ENCODE data around the gene UBE3B.

UBE3B gene

GRCh38 chr12:109529691-109530640 is 52.5 kb downstream of the UBE3B start:
- DNase-seq (ENCODE audit: low read depth): no peak

- DNase-seq (ENCODE audit: low read depth): no peak
Observed at GRCh38 chr12:109531411-109531810, 54.0 kb downstream of the UBE3B start.

GRCh38 chr12:109532721-109533486 is 55.5 kb downstream of the UBE3B start:
- no peak for DNase-seq (ENCODE audit: low read depth)

GRCh38 chr12:109533487-109533740 is 56.0 kb downstream of the UBE3B start:
- no peak for DNase-seq (ENCODE audit: low read depth)

- DNase-seq (ENCODE audit: low read depth): no peak
Observed at GRCh38 chr12:109534456-109534855, 57.0 kb downstream of the UBE3B start.

GRCh38 chr12:109535231-109535862 is 57.9 kb downstream of the UBE3B start:
- no peak for DNase-seq (ENCODE audit: low read depth)

- no peak for DNase-seq (ENCODE audit: low read depth)
Observed at GRCh38 chr12:109535863-109536250, 58.4 kb downstream of the UBE3B start.

- DNase-seq (ENCODE audit: low read depth): no peak
Observed at GRCh38 chr12:109537136-109537535, 59.7 kb downstream of the UBE3B start.

GRCh38 chr12:109538191-109538863 is 60.9 kb downstream of the UBE3B start:
- DNase-seq (ENCODE audit: low read depth): no peak

- no peak for DNase-seq (ENCODE audit: low read depth)
Observed at GRCh38 chr12:109539508-109539907, 62.1 kb downstream of the UBE3B start.

- no peak for DNase-seq (ENCODE audit: low read depth)
Observed at GRCh38 chr12:109540526-109541412, 63.3 kb downstream of the UBE3B start.

GRCh38 chr12:109541413-109541726 is 63.9 kb downstream of the UBE3B start:
- DNase-seq (ENCODE audit: low read depth): no peak

GRCh38 chr12:109542014-109542413 is 64.6 kb downstream of the UBE3B start:
- no peak for DNase-seq (ENCODE audit: low read depth)

- no peak for DNase-seq (ENCODE audit: low read depth)
Observed at GRCh38 chr12:109542876-109543275, 65.4 kb downstream of the UBE3B start.

- DNase-seq (ENCODE audit: low read depth): no peak
Observed at GRCh38 chr12:109544955-109545531, 67.6 kb downstream of the UBE3B start.

GRCh38 chr12:109545826-109546225 is 68.4 kb downstream of the UBE3B start:
- no peak for DNase-seq (ENCODE audit: low read depth)

GRCh38 chr12:109547286-109547685 is 69.9 kb downstream of the UBE3B start:
- DNase-seq (ENCODE audit: low read depth): no peak

GRCh38 chr12:109548258-109548657 is 70.8 kb downstream of the UBE3B start:
- DNase-seq (ENCODE audit: low read depth): no peak

- no peak for DNase-seq (ENCODE audit: low read depth)
Observed at GRCh38 chr12:109549613-109550270, 72.3 kb downstream of the UBE3B start.

- DNase-seq (ENCODE audit: low read depth): no peak
Observed at GRCh38 chr12:109550281-109550680, 72.8 kb downstream of the UBE3B start.

- no peak for DNase-seq (ENCODE audit: low read depth)
Observed at GRCh38 chr12:109551108-109551507, 73.7 kb downstream of the UBE3B start.

Data from activated gamma-delta T cell treated with anti-CD3 and anti-CD28 coated beads, Interleukin-2, amount 50 U/mL, for 16 hours (primary cell).